HG02610 (cell line): Measurements from ENCODE around the gene HAUS1.
"Not testable (repeated sequence)": the region's sequence is repeated elsewhere in the genome, so short reads cannot be mapped to it uniquely, and the experiment has no call there.

Experiments used
- ATAC-seq: cut with Tn5 transposase; IDR thresholded peaks from one replicate; pipeline ENCODE4 v1.9.1; 2021; ENCODE audit warnings: mild to moderate bottlenecking, moderate library complexity; ENCODE audit not compliant: unreplicated experiment

HAUS1 gene

DNA sequence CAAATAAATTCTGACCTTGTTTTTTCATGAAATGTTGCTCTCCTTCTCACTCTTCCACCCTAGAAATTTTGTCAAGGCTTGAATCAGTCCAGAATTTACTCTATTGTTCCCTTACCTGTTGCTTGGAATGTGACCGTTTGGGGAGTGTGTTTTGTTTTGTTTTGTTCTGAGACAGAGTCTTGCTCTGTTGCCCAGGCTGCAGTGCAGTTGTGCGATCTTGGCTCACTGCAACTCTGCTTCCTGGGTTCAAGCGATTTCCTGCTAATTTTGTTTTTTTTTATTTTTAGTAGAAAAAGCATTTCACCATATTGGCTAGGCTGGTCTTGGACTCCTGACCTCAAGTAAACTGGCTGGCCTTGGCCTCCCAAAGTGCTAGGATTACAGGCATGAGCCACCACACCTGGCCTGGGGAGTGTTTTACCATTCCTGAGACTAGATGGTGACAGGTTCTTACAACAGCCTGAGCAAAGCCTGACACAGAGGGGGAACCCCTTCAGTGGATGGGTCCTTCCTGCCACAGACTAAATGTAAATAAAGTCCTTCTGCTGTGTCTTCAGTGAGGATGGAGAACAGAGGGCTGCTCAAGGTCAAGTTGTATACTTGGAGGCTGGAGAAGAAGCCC, 52.0 kb downstream of the HAUS1 start:
- ATAC-seq: no peak

DNA sequence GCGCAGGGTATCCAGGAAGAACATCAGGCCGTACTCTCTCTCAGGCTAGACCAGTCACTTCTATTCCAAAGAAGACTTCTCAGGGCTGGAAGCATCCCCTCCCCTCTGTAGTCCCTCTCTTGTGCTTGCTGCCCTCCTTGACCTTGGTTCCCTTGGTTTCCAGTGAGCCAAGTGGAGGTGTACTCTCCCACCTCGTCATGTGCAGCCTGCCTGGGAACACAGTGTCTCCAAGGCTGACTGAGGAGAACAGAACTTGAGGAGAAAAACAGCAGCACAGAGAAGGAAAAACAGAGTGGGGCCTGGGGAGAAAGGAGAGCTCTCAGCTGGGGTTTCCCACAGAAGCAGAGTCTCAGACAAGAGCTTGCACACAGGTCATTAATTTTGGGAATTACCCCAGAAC, 52.7 kb downstream of the HAUS1 start:
- ATAC-seq: no peak

DNA sequence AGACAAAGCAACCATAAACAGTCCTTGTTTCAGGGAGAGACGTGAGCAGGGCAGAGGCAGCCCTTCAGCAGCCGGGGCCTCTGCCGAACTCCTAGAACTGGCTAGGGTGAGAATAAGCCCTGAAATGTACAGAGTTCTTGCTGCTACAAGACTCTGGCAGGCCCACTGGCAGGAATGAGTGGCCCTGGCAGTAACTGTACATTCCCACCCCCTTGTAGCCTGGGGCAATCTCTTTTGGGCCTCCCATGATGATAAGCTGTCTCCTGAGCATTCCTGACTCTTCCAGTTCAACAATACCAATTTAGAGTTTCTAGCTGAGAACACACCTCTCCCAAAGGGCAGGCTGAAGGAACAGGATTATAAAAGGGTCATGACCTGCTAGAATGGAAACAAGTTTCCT, 54.3 kb downstream of the HAUS1 start:
- no peak for ATAC-seq

DNA sequence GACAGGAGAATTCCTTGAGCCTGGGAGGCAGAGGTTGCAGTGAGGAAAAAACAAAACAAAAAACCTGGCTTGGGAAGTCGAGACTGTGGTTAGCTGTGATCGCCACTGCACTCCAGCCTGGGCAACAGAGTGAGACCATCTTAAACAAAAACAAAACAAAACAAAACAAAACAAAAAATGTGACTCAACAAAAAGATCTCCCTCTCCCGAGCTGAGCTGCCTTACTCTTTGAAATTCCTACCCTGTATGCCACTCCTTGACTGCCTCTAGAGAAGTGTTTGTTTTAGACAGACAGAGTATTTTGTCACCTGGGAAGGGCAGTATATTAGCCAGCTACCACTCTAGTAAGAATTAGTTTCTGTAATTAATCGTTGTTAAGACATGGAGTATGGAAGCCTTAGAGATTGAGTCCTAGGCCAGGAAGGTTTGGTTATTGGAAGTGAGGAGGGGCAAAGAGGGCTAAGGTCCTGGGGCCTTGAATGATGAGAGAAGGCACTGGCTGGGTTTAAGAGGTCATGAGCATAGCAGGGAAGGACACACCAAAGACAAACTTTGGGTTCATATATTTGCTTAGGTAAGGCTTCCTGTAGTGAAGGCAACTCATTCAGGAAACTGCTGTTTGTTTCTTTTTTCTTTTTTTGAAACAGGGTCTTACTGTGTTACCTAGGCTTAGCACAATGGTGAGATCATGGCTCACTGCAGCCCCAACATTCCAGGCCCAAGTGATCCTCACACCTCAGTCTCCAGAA, 56.0 kb downstream of the HAUS1 start:
- no peak for ATAC-seq

DNA sequence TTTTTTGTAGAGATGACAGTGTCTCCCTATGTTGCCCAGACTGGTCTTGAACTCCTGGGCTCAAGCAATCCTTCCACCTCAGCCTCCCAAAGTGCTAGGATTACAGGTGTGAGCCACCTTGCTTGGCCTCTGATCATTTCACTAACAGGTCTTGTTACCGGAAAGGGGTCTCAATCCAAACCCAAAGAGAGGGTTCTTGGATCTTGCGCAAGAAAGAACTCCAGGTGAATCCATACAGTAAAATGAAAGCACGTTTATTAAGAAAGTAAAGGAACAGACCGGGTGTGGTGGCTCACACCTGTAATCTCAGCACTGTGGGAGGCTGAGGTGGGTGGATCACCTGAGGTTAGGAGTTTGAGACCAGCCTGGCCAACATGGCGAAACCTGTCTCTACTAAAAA, 56.7 kb downstream of the HAUS1 start:
- not testable (repeated sequence) for ATAC-seq

DNA sequence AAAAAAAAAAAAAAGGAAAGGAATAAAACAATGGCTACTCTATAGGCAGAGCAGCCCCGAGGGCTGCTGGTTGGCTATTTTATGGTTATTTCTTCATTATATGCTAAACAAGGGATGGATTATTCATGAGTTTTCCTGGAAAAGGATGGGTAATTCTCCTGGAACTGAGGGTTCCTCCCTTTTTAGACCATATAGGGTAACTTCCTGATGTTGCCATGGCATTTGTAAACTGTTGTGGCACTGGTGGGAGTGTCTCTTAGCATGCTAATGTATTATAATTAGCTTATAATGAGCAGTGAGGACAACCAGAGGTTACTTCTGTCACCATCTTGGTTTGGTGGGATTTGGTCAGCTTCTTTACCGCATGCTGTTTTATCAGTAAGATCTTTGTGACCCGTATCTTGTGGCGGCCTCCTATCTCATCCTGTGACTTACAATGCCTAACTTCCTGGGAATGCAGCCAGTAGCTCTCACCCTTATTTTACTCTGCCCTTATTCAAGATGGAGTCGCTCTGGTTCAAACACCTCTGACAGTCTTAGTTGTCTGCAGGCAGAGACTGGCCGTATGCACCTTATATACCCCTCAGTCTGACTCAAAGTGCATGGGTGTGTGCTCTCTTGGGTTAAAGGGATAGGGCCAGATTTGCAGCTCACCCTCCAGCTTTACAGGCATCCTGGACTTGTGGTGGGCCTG, 57.7 kb downstream of the HAUS1 start:
- no peak for ATAC-seq

DNA sequence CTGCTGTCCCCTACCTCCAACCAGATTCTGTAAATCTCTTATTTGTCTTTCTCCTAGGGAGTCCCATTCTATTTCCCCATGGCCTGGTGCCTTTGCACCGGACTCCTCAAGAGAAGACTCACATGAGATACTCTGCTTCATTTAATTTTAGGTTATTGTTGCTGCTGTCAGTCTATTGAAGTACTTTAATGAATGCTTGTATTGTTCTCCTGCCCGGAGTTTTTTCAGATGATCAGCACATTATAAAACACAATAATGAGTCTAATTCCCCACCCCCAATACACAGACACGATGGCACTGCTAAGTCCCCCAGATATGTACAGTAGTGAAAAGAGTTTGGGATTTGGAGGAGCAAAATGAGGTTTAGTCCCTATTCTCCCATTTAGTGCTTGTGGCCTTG, 58.9 kb downstream of the HAUS1 start:
- no peak for ATAC-seq

DNA sequence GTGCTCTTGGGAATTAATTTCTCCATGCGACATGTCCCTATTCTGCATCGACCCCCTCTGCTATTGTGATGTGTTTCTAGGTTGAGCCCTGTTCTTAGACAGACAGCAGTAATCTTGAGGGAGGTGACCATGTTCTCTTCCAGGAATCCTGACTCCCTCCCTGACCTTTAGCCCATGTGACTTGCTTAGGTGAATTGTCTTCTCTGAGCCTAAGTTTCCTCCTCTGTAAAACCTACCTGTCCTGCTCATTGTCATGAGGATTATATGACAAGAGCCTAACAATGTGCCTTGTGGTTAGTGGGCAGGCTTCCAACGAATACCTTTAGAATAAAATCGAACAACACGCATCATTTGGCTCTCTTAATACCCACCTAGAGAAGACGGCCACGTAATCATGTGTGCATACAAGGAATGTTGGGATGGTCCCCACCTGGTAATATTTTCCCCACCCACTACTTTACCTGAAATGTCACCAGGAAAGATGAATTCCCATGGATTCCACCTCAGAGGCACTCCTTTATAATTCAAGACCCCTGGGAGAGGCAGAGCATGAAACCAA, 59.8 kb downstream of the HAUS1 start:
- no peak for ATAC-seq

DNA sequence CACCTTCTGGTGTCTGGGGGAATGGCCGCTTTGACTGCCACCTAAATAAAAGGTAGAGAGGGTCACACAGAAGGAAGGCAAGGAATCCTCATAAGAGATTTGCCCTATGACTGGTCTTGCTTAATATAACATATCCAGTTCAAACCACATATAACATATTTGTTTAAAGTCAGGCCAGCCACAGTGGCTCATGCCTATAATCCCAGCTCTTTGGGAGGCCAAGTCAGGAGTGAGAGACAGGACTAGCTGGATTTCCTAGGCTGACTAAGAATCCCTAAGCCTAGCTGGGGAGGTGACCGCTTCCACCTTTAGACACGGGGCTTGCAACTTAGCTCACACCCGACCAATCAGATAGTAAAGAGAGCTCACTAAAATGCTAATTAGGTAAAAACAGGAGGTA, 60.3 kb downstream of the HAUS1 start:
- ATAC-seq: not testable (repeated sequence)

DNA sequence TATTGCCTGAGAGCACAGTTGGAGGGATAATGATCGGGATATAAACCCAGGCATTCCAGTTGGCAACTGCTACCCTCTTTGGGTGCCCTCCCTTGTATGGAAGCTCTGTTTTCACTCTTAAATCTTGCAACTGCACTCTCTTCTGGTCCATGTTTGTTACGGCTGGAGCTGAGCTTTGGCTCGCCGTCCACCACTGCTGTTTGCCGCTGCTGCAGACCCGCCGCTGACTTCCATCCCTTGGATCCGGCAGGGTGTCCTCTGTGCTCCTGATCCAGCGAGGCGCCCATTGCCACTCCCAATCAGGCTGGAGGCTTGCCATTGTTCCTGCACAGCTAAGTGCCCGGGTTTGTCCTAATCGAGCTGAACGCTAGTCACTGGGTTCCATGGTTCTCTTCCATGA, 60.7 kb downstream of the HAUS1 start:
- no peak for ATAC-seq

DNA sequence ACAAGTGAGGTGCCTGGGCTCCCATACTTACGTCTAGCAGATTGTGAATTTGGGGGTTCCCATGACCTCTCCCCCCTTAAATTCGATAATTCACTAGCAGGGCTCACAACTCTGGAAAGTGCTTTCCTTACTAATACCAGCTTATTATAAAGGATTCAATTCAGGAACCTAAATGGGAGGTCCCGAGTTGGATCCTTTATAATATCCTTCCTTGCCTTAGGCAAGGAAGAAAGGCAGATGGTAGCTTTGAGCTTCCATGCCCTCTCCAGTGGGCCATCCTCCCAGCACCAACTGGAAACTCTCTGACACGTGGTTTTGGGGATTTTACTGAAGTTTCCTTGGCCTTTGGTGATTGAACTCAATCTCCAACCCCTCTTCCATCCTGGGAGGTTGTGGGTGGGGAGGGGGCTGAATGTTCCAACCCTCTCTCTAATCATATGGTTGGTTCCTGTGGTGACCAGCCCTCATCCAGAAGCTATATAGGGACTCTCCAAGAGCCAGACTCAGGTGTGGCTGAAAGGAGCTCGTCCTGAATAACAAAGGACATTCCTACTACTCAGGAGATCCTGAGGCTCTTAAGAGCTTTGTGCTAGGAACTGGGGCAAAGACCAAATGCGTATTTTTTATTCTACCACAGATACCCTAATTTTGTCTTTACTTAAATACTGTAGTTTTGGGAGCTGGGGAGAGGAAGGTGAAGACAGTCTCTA, 62.2 kb downstream of the HAUS1 start:
- ATAC-seq: no peak

DNA sequence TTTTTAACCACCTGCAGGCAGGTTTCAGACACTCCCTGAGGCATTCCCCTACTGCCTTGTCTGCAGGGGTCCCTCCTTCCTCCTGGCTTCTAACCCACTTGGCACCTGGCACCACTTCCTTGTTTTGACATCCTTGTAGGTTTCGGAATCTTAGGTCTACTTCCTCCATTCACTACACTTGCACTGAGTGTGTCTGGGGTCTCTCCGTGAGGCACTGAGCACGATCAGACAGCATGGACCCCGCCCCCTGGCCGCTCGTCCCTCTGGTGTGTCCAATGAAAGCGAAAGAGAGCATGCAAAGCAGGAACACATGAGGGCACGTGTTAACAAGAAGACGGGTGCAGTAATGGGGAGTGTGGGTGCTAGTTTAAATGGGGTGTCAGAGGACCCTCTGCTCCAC, 63.8 kb downstream of the HAUS1 start:
- peak; percentile 90 for ATAC-seq

DNA sequence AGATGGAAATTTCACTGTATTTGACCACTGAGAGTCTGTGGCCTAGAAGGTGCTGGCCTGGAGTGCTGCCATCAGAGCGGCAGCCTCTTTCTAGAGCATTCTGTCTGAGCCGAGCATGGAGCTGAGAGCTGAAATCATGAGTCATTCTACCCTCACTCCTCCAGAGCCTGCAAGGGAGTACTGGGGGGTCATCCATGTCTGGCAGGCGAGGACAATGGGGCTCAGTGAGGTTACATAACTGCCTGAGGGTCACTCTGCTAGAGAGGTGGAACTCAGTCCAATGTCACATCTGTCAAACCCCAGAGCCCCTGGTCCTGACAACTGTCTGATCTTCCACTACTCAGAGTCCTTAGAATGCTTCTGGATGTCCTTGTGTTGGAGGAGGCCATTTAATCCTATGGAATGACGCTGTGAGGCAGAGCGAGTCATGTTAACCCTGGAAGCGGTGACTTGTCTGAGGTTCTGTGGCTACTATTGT, 65.3 kb downstream of the HAUS1 start:
- no peak for ATAC-seq

DNA sequence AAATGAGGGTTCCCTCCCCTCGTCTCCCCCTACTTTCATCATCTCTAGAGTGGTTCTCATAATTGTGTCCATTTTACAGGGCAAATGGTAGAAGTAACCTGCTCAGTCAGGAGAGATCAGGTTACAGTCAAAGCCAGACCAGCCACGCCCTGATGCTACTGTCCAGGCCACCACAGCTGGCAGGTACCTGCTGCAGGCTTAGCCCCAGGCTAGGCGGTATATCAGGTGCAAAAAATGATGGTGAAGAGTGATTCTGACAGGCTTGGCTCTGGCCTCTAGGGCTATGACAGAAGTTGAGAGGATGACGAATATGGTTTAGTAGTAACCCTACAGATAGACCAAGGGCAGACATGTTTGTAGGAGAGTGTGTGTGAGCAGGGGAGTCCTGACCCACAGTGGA, 67.1 kb downstream of the HAUS1 start:
- ATAC-seq: no peak

DNA sequence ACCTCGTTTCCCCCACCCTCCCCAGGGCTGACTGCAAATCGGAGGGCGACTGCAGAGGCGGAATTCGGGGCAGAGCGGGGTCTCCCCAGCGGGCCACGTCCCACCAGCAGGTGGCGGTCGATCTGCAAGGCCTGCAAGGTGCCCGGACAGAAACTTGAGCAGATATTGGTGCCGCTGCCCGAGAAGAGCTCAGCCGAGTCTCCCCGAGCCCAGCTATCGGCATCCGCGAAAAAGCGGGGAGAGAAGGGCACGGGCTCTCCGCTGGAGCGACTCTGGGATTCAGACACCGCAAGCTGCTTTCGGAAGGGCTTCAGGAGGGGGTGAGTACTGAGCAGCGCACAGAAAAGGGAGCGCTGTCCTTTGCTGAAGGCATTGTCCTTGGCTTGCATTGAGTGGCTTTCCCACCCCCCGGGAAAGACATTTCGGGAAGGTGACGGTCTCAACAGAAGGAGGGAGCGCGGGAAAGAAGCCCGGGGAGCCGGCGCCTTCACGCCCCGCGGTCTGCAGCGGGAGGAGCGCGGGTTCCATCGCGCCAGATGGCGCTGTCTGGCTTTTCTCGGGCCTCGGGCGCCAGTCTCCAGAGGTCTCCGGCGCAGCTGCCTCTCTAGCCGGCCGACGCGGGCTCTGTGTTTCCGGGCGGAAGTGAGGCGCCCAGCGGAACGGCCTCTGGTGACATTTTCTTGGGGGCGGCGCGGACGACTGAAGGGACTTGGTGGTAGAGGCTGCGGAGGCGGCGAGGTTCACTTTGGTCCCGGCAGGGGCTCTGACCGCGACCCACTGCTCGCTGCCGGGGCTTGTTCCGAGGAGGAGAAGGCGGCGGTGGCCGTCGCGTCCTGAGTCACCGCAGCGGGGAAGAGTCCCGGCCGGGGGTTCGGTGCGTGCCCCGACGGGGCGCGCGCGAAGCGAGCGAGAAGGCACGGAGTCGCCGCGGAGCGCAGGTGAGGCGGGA, 69.5 kb downstream of the HAUS1 start:
- peak; percentile 82 for ATAC-seq

DNA sequence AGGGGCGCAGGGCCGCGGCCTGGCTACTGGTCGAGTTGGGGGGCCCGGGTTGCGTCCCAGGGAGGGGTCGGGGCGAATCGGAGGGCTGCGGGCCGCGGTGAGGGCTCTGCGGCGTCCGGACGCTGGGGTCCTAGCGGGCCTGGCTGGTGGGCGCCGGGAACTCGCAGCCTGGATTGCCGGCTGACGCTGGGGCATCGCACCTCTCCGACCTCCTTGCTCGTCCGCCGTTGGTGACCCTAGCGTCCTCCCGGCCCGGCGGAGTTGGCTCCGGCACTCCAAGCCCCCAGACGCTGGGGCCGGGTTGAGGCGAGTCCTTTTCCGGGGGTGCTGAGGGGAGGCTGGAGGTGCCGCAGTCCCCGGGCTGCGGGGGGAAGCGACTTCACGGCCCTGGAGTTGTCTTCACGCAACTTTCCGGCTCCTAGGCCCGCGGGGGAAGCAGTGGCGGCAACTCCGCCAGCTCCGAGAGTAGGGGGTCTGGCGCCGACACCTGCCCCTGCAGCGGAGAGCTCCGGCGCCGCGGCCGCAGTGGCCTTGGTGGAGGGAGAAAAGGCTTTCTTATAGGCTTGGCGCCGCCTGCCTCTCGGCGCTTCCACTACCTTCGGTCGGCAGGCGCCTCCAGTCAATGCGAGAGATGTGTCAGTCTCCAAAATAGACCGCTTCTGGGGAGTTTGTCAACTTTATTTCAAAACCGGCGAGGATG, 70.3 kb downstream of the HAUS1 start:
- peak; percentile 30 for ATAC-seq

DNA sequence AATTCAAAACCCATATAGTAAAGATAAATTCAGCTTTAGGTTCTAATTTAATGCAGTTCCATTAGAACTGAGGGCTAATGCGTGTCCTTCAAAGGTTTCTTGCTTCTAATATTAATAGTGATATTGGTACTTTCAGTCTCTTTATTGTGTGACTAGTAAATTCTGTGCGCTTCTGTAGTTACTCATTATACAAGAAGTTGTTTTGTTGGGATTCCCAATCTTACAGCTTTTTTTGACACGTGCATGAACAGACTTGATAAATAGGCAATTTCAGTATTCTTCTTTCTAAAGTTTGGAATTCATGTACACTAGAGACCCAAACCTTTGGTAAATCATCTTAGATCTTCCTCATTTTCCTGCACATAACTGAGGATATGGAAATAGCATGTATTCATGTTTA, 71.8 kb downstream of the HAUS1 start:
- no peak for ATAC-seq
